Measurements from ENCODE around the gene PXDN.

PXDN gene

GRCh38 chr2:1772471-1773267, 28.4 kb upstream of the PXDN start:
- H3F3A ChIP-seq (ENCODE audit: control insufficient read depth, insufficient read depth): no peaks in the 10 kb centered on the region
- no peaks in the 10 kb centered on the region for H3K4me1 ChIP-seq (ENCODE audit: control insufficient read depth, low read length)
- no peaks in the 10 kb centered on the region for H3K9me3 ChIP-seq (ENCODE audit: control insufficient read depth, insufficient read depth, low read length)
- H3K79me2 ChIP-seq (ENCODE audit: control insufficient read depth, low read length): no peaks in the 10 kb centered on the region
- no peaks in the 10 kb centered on the region for H3K9me2 ChIP-seq (replicated peaks; ENCODE audit: control insufficient read depth, low read length)
- no peak overlapping the region for H3K4me2 ChIP-seq (ENCODE audit: low read length)
- no peak overlapping the region for H3K27ac ChIP-seq (ENCODE audit: low read depth, low read length)
- no peak overlapping the region for H3K4me3 ChIP-seq (ENCODE audit: low read length)
- no peaks in the 10 kb centered on the region for H4K20me1 ChIP-seq (ENCODE audit: control insufficient read depth, insufficient read depth, low read depth, low read length)
- H3K27me3 ChIP-seq (ENCODE audit: control insufficient read depth, low read length): no peaks in the 10 kb centered on the region
- no peaks in the 10 kb centered on the region for H3K36me3 ChIP-seq (ENCODE audit: control insufficient read depth, low read length)
- TF ChIP-seq EZH2phosphoT487 (IDR thresholded peaks at IDR 0.05; ENCODE audit: borderline replicate concordance, low read length) (no peak), CTCF (IDR thresholded peaks at IDR 0.05; ENCODE audit: low read depth, low read length, poor library complexity, severe bottlenecking) (no peak)

GRCh38 chr2:1771626-1772280, 27.4 kb upstream of the PXDN start:
- Histone ChIP-seq H3K4me3 (ENCODE audit: low read length) (no peak overlapping the region), H3K36me3 (ENCODE audit: control insufficient read depth, low read length) (no peaks in the 10 kb centered on the region), H3K27me3 (ENCODE audit: control insufficient read depth, low read length) (no peaks in the 10 kb centered on the region), H4K20me1 (ENCODE audit: control insufficient read depth, insufficient read depth, low read depth, low read length) (no peaks in the 10 kb centered on the region), H3K4me2 (ENCODE audit: low read length) (no peak overlapping the region), H3K79me2 (ENCODE audit: control insufficient read depth, low read length) (no peaks in the 10 kb centered on the region), H3K4me1 (ENCODE audit: control insufficient read depth, low read length) (no peaks in the 10 kb centered on the region), H3K9me2 (replicated peaks; ENCODE audit: control insufficient read depth, low read length) (no peaks in the 10 kb centered on the region), H3K27ac (ENCODE audit: low read depth, low read length) (no peak overlapping the region), H3K9me3 (ENCODE audit: control insufficient read depth, insufficient read depth, low read length) (no peaks in the 10 kb centered on the region), H3F3A (ENCODE audit: control insufficient read depth, insufficient read depth) (no peaks in the 10 kb centered on the region)
- no peak for TF ChIP-seq EZH2phosphoT487 (IDR thresholded peaks at IDR 0.05; ENCODE audit: borderline replicate concordance, low read length)
- no peak for TF ChIP-seq CTCF (IDR thresholded peaks at IDR 0.05; ENCODE audit: low read depth, low read length, poor library complexity, severe bottlenecking)

GRCh38 chr2:1770566-1771380, 26.5 kb upstream of the PXDN start:
- H3K4me2 ChIP-seq (ENCODE audit: low read length): no peak overlapping the region
- H3K4me3 ChIP-seq (ENCODE audit: low read length): no peak overlapping the region
- no peaks in the 10 kb centered on the region for H3K36me3 ChIP-seq (ENCODE audit: control insufficient read depth, low read length)
- no peaks in the 10 kb centered on the region for H3K27me3 ChIP-seq (ENCODE audit: control insufficient read depth, low read length)
- no peaks in the 10 kb centered on the region for H3K9me2 ChIP-seq (replicated peaks; ENCODE audit: control insufficient read depth, low read length)
- no peaks in the 10 kb centered on the region for H4K20me1 ChIP-seq (ENCODE audit: control insufficient read depth, insufficient read depth, low read depth, low read length)
- no peak overlapping the region for H3K27ac ChIP-seq (ENCODE audit: low read depth, low read length)
- no peaks in the 10 kb centered on the region for H3K79me2 ChIP-seq (ENCODE audit: control insufficient read depth, low read length)
- H3K4me1 ChIP-seq (ENCODE audit: control insufficient read depth, low read length): no peaks in the 10 kb centered on the region
- H3F3A ChIP-seq (ENCODE audit: control insufficient read depth, insufficient read depth): no peaks in the 10 kb centered on the region
- TF ChIP-seq CTCF (IDR thresholded peaks at IDR 0.05; ENCODE audit: low read depth, low read length, poor library complexity, severe bottlenecking) (no peak), EZH2phosphoT487 (IDR thresholded peaks at IDR 0.05; ENCODE audit: borderline replicate concordance, low read length) (no peak)
- no peaks in the 10 kb centered on the region for H3K9me3 ChIP-seq (ENCODE audit: control insufficient read depth, insufficient read depth, low read length)

Measured in DOHH2 (cell line).